NCI-H82 (cell line): ENCODE measurements around the gene ALK.
"Not testable (repeated sequence)": the region's sequence is repeated elsewhere in the genome, so short reads cannot be mapped to it uniquely, and the experiment has no call there.

Source experiments
- DNase-seq: peaks from one replicate; lab custom pipeline; 2025; lab: John Stamatoyannopoulos, UW

The ALK gene

DNA sequence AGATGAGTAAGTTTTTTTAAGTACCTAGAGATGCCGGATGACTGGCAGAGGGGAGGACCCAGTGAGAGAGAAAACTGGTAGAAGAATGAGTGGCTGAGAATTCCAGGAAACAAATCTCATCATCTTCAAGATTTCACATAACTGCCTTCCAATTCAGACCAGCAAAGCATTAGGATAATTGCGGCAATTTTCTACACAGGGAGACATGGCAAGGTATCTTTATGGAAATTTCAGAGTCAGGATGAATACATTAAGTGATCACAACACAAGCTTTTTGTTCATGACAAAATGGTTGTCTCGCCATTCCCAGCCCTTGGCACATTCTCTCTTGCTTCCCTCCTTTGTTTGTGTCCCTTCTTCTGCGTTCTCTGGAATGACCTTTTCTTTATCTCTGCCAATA, 82.1 kb downstream of the ALK start:
- no peak for DNase-seq

DNA sequence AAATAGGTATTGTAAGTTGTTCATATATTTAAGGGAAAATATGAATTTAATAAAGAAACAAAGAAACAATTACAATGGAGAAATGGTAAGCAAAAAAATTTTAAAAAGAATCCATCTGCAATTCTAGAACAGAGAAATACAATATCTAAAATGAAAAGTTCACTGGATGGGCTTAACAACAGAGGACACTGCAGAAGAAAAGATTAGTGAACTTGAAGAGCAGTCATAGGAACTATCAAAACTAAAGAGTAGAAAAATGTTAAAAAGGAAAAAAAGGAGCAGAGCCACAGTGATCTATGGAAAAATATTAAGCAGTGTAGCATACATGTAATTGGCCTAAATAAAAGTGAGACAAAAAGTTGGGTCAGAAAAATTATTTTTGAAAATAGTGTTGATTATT, 83.5 kb downstream of the ALK start:
- DNase-seq, result no peak

DNA sequence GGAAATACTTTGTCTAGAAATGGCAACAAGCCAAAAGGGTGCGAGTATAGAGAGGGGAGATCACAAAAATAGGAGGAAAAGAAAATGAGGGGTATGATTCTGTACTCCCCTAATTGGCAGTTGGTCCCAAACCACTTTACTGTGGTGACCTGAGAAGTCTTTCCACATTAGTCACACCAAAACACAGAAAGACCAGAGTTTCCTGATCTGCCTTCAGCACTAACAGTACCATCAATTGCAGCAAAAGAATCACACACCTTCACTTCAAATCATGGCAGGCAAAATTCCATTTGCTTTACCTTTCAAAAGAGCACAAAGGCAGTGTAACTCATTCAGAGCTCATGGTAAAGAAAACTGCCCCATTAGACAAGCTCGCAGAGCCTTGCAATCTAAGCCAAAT, 86.8 kb downstream of the ALK start:
- DNase-seq, result no peak

DNA sequence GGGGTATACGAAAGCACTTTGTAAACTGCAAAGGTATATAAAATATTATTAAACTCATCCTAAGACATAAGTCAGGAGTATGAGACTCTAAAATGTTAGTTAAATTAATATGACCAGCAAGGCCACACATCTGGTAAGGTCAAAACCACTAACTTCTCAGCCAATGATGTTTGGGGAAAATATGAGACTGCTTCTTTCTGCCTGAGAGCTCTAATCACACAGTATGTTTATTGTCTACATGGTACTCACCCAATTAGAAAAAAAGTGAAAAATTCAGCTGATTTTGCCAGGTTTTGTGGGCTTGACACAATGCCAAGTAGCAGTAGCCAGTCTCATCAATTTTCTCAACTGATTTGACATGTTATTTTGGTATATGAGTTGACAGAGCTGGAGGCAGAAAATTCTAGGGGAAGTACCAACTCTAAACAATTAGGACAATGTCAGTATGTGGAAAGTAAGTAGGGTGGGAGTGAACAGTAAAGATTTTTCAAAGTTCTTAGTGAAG, 87.3 kb downstream of the ALK start:
- no peak for DNase-seq

DNA sequence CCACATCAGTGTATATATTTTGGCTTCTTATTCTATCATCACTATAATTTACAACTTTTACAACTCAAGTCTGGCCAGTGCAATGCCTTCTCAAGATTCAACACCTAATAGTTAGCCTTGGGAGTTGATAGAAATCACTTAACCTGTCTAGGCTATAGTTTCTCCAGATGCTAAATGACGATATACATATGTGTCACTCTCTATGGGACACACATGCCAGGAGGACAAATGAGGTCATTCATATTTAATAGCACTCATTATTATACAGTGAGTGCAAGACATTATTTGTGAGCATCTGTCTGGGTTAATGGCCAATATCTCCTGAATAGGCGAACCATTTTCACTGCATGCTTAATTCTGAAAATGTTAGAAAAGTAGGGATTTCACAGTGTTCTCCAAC, 89.8 kb downstream of the ALK start:
- DNase-seq, result no peak

DNA sequence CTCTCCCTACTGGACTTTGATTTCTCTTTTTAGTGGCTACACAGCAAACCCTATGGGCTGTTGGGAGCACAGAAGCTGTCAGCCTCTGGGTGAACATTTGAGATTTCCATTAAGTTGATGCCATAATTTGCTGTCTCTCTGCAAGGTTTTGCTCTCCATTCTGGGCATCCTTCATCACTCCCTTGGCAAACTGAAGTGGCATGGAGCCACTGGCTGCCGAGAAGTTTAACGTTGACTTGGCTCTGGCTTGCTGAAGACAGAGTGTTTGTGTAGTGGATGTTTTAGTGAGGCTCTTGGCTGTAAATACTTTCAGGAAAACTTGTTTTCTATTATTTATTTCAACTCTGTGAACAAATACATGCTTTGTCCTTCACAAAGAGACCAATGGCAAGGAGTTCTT, 91.5 kb downstream of the ALK start:
- no peak for DNase-seq

DNA sequence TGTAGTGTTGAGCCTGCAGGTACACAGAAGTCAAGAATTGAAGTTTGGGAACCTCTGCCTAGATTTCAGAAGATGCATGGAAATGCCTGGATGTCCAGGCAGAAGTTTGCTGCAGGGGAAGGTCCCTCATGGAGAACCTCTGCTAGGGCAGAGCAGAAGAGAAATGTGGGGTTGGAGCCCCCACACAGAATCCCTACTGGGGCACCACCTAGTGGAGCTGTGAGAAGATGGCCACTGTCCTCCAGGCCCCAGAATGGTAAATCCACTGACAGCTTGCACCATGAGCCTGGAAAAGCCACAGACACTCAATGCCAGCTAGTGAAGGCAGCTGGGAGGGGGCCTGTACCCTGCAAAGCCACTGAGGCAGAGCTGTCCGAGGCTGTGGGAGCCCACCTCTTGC, 97.2 kb downstream of the ALK start:
- DNase-seq, result not testable (repeated sequence)

DNA sequence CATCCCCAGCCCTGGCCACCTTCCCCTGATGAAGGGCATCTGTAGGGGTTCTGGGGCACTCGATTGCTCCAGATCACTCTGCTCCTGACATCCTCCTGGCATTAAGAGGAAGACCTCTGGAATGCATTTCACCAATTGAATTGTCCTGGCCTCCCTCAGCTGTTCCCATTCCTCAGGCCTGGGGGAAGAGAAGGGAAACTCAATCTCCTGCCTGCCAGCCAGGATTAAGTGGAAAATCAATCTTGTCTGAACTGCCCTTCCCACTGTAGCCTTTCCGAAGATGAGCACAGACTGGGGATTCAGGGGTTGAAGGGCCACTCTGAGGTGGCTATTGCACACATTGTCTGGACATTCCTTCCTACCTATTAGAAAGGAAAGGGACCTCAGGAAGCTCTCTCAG, 99.8 kb downstream of the ALK start:
- DNase-seq, result peak; percentile 14

DNA sequence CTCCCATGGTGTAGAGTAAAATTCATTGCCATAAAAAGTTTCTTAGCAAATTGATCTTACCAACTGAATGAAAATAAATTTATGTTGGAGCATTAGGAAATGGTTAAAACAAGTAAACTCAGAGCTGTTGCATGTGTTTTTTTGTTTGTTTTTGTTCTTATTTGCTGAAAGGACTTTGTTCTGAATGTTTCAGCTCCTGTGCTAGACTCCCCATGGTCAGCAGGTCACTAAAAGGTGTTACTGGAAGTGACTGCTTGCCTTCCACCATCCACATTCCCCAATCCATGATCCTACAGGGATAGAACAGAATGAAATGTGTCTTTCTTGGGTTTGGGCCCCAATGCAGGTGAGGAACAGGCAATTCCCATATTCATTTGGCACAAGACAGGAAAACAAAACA, 101.8 kb downstream of the ALK start:
- DNase-seq, result no peak

DNA sequence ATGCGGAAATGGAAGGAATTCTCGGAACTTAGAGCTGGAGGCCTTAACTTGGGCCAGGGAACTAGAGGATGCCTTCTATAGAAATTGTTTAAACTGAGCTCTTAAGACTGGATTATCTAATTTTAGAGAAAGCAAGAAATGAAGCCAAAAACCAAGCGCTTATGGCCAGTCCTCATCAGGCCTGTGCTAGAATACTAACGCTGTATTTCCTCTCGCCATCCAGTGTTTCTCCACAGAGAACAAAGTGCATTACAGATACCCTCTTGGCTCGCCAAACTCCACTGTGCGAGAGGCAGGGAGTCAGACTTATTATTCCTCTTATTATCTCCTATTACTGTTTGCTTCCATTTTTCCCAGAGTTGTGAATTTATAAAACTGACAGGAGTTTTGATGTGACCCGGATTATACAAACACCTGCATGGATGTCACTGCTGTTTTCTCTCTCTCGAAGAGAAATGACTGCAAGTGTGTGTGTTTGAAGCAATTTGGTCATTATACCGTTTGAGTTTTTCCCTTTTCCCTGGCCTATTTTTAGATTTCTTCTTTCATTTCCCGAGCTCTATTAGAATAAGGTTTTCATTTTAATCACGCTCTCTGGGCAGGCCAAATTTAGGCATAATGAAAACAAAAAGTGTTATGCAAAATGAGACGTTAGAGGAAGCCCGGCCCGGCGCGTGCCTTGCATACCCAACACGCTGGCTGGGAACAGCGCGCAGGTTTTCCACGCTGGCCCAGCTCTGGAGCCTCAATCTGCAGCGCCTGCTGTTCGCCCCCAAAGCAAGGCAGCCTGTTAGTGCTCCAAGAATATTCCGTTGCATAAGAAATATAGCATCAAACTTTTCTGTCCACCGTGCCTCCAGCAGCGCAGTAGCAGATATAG, 103.3 kb downstream of the ALK start:
- no peak for DNase-seq

DNA sequence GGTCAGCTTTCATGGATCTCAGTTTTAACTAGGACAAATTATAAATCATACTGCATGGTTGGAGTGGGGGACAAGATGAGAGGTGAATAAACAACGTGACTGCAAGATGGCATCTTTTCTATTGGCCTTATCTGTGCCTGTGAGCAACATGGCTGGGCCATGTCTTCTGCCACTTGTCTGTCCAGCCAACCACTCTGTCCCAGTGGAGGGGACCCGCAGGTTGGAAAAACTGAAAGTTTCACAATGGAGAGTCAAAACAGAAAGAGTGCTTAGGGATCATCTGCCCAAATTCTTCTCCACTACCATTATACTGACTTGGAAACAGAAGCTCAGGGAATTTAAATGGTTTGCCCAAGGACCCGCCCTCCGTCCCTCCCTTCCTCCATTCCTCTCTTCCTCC, 104.1 kb downstream of the ALK start:
- DNase-seq, result no peak

DNA sequence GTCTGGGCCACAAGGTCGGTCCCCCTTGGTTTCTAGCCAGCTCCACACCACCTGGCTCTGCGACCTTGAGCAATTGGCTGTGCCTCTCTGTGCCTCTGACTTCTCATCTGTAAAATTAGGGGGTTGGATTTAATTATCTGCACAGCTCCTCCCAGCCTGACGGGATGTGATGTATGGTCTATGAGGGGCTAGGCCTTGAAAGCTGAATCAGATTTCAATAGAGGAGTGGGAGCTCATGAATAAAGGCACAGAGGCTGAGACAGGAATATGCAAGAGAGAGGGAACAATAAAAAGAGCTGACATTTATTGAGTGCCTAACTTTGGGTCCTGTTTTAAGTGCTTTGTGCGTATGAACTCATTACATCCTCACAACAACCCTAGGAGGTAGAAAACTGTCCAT, 104.7 kb downstream of the ALK start:
- peak; percentile 64 for DNase-seq

DNA sequence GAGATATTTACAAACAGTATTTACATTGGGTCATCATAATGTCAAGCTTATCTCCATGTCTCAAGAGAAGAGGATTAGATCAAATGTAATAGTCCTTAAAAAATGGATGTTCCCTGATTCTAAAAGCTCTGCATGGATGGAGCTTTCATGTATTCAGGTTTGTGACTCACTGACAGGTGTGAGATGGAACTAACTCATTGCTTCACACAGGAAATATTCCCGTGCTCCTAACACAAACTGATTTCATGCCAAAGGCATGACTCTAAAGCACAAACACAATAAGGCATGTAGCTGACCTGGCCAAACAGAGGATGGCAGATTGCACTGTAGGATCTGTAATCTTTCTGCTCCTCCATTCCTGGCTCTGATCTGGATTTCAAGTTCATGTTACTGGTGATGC, 110.0 kb downstream of the ALK start:
- no peak for DNase-seq

DNA sequence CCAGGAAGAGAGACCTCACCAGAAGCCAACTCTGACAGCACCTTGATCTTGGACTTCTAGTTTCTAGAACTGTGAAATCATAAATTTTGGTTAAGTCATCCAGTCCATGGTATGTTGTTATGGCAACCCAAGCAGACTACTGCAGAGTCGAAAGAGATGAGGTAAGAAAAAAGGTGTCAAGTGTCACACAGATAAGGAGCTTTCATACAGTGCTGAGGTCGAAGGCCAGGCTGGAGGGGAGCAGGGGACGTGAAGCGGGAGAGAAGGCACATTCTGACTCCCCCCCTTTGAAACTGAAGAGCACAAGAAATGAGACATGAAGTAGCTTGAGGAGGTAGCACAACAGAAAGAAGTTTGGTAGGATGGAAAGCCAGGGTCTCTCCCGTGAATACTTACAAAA, 110.4 kb downstream of the ALK start:
- no peak for DNase-seq

DNA sequence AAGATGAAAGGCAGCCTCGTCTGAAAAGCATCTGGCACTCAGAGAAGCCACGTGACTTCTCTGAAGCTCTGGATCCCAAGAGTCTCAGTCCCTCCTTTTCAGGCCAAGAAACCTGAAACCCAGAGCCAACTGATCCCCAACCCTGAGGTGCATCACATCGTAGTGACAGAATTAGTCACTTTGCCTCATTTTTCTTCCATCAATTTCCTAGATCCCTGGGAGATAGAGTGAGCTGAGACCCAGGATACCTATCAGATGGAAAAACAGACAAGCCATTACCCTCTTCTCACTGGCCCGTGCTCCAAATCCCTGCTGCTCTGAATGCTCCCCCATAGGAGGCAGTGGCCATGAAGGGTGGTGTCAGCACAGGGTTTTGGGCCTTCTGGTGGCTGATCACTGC, 113.1 kb downstream of the ALK start:
- DNase-seq, result no peak

DNA sequence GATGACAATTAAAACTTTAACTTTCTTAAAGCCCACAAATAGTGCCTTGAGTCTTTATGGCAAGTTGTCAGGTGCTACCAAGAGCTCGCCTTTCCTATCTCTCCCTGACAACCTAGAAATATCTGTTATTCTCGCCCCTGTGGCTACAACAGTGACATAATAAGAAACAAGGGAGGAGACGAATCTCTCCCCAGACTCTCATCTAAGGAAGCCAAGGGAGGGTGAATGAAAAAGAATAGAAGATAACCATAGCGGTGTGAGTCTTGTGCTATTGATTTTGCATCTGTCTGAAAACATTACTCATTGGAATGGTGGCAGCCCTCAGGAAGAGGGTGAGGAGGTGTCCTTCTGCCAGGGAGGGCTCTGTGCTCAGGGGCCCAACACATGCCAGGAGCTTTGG, 114.3 kb downstream of the ALK start:
- DNase-seq, result no peak

DNA sequence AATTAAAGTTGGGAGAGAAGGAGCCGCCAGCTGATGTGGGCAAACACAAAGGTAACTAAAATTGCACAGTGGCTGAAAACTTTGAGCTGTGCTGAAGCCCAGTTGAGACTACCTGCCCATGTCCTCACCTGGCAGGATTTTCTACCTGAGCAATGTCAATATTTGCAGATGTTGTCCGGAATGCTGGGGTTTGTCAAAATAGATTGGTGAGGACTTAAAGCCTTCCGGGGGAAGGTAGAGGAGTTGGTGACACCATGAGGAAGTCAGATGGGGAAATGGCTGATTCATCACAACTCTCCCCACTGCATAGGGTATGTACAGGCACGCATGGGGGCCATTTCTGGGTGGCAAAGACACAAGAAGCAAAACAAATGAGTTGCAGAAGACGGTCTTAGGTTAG, 114.9 kb downstream of the ALK start:
- DNase-seq, result no peak

DNA sequence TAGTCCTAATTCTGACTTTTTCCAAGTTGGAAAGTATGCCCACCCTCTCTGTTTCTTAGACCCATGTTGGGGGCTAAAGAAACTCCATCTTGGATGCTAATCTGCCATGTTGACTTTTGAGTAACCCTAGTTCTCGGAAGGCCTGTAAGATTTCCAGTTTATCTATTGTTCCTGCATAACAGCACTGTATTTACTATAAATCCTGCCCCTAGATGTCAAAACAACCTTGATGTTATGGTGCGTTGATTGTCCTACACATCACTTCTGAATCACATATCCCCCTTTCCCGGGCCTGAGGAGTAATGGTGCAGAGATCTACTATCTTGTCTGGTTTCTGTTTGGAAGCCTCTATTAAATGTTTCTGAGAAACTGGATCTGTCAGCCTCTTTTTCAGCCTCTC, 116.7 kb downstream of the ALK start:
- DNase-seq, result no peak

DNA sequence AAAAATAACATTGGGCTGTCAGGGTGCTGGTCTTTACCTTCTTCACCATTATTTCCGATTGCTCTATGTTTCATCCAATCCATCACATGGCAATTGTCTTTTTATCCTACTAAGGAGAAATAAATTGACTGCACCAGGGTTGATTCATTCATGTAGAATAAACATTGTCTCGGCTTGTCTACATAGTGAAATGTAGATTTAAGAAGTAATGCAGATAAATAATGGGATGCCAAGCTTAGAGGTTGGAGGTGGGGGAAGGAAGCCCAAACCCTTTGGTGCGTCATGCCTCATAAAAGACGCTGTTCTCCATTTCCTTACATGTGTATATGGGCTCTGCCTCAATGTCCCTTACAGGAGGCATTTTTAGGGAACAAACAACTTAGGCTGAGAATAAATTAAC, 117.8 kb downstream of the ALK start:
- DNase-seq, result no peak

DNA sequence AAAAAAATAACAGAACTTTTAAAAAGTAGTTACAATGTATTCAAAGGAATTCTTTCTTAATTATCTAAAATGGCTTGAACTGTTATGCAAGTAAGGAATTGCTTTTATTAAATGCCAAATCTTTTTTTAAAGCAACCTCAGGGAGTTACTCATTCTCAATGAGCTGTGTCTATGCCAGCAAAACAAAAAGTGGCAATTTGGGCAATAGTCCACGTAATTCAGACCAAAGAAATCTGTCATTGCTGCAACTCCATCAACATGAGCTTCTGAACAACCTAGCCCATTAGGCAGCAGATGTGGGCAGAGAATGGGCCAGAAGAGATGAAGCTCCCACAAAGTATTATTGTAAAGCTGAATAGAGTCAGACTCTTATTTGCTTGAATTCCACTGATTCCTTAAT, 118.4 kb downstream of the ALK start:
- DNase-seq, result no peak

DNA sequence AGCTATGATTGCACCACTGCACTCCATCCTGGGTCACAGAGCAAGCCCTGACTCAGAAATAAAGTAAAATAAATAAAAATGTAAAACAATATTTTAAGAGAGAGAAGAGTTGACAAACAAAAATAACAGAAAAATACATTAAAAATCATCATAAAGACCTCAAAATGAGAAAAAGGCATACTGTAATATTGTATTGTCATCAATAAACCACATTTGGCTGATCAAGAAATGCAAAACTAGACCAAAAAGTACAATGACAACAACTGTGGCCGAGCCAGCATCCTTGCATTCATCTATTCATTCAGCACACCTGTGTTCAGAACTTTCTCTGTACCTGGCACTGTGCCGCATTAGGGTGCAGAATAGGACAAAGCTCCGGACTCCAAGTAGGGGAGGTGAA, 121.8 kb downstream of the ALK start:
- DNase-seq, result no peak

DNA sequence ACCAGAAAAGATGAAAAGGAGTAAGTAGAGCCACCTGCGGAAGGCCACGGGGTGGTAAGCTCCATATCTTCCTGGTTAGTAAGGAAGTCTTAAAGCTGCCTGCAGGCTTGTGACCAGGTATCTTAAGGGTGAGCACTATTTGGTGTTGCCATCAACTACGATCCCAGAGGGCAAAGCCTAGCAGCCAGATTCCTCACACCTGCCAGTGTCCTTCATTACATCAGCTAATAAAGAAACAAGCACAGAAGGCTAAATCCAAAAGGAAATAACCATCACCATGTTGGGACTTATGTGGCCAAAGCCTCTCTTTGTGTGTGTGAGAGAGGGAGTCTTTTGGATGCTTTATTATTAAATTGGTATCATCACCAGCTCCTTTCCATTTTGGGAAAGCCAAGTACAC, 123.5 kb downstream of the ALK start:
- no peak for DNase-seq

DNA sequence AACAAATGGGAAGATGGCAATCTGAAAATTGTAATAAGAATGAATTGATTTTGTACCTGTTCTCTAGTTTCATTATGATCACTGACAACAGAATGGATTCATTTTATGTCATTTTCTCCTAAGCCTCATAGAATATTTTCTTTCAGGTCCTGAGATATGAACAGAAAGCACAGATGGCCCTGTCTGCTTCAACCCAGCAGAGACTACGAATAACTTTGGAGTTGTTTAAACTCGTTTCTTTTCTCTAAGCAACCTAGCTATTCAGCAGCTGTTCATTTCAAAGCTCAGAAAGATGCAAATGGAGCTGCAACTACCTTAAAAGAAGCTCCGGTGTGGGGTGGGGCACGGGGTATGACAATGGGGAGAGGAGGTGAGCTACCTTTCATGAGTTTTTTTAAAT, 124.9 kb downstream of the ALK start:
- DNase-seq, result peak; percentile 11

DNA sequence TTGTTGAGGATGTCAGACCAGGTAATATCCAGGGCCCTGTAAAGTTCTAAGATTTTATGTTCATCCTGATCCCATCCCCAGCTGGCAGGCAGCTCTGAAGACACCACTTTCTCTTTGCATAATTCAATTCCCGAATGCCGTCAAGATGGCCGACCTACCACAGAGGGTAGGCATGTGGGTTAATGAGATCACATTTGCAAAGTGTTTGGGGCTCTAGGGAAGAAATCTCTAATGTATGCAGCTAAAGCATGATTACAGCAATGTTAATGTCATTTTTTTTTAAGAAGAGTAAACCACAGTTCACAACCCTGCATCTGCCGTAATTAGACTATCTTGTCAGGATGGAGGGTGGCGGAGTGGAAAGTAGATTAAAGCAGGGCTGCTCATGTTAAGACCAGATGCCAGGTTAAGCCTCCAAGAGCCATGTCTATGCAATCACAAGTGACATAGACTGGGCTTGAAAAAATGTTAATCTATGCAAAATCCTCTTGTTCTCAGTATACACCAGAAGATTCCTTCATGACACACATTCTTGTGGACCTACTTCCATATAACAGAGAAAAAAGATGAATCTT, 131.4 kb downstream of the ALK start:
- peak; percentile 99 for DNase-seq
